BLaER1 (cell line): ENCODE data around the gene CABP1.
A peak's percentile ranks its signal among the peaks of the same experiment; 100 is the strongest.

Experiments used
- H3K27ac ChIP-seq: shearing (Covaris generic); formaldehyde crosslinking; 2 replicates; pipeline ENCODE4 v1.8.1; 2022
- H3K27me3 ChIP-seq: shearing (Covaris generic); formaldehyde crosslinking; 2 replicates; pipeline ENCODE4 v1.8.1; 2022
- H3K36me3 ChIP-seq: shearing (Covaris generic); formaldehyde crosslinking; 2 replicates; pipeline ENCODE4 v1.8.1; 2022
- H3K4me1 ChIP-seq: shearing (Covaris generic); formaldehyde crosslinking; 2 replicates; pipeline ENCODE4 v1.8.1; 2022
- H3K4me2 ChIP-seq: shearing (Covaris generic); formaldehyde crosslinking; 2 replicates; pipeline ENCODE4 v1.8.1; 2022
- H3K4me3 ChIP-seq: shearing (Covaris generic); formaldehyde crosslinking; 2 replicates; pipeline ENCODE4 v1.8.1; 2022
- H3K9ac ChIP-seq: shearing (Covaris generic); formaldehyde crosslinking; 2 replicates; pipeline ENCODE4 v1.8.1; 2022
- H3K9me3 ChIP-seq: shearing (Covaris generic); formaldehyde crosslinking; 2 replicates; pipeline ENCODE4 v1.8.1; 2022
- H4K20me1 ChIP-seq: shearing (Covaris generic); formaldehyde crosslinking; 2 replicates; pipeline ENCODE4 v1.8.1; 2022
- Cebpa-rat ChIP-seq: shearing (Covaris generic); IDR thresholded peaks from 2 replicates; pipeline ENCODE4 v1.8.1; 2022

The CABP1 gene

GRCh38 chr12:120652656-120653435 is 12.4 kb downstream of the CABP1 start:
- H4K20me1 ChIP-seq, result no peaks in the 10 kb centered on the region
- peaks cover 33% of the 10 kb centered on the region for H3K27me3 ChIP-seq
- no peak overlapping the region for H3K27ac ChIP-seq
- peak overlapping the region; percentile 48 for H3K4me2 ChIP-seq
- H3K9me3 ChIP-seq, result no peaks in the 10 kb centered on the region
- TF ChIP-seq Cebpa-rat, result no peak
- peaks cover 45% of the 10 kb centered on the region for H3K4me1 ChIP-seq
- no peak overlapping the region for H3K4me3 ChIP-seq
- no peak overlapping the region for H3K9ac ChIP-seq
- no peaks in the 10 kb centered on the region for H3K36me3 ChIP-seq

DNA sequence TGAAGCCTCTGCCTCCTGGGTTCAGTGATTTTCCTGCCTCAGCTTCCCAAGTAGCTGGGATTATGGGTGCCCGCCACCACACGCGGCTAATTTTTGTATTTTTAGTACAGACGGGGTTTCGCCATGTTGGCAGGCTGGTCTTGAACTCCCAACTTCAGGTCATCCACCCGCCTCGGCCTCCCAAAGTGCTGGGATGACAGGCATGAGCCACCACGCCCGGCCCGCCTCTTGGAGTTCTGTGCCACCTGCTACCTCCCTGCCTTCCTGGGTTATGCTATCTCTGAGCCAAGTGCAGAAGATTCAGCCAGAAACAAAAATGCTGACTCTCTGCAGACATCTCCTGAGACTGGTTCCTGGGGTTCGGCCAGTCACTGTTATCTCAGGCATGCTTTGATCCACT is 13.2 kb downstream of the CABP1 start:
- H3K36me3 ChIP-seq, result no peaks in the 10 kb centered on the region
- no peak for TF ChIP-seq Cebpa-rat
- peaks cover 33% of the 10 kb centered on the region for H3K27me3 ChIP-seq
- H4K20me1 ChIP-seq, result no peaks in the 10 kb centered on the region
- no peak overlapping the region for H3K4me3 ChIP-seq
- H3K9ac ChIP-seq, result no peak overlapping the region
- no peaks in the 10 kb centered on the region for H3K9me3 ChIP-seq
- H3K4me2 ChIP-seq, result peak overlapping the region; percentile 48
- peaks cover 37% of the 10 kb centered on the region for H3K4me1 ChIP-seq
- no peak overlapping the region for H3K27ac ChIP-seq

- Histone ChIP-seq H3K4me3 (no peak overlapping the region), H3K9ac (no peak overlapping the region), H3K4me2 (no peak overlapping the region; the same call in 1 of the 2 replicates), H3K9me3 (no peaks in the 10 kb centered on the region), H3K36me3 (no peaks in the 10 kb centered on the region), H3K4me1 (peaks cover 27% of the 10 kb centered on the region), H3K27ac (no peak overlapping the region), H3K27me3 (peaks cover 23% of the 10 kb centered on the region), H4K20me1 (no peaks in the 10 kb centered on the region)
- TF ChIP-seq Cebpa-rat, result no peak
Observed at GRCh38 chr12:120654656-120655055, 14.2 kb downstream of the CABP1 start.

DNA sequence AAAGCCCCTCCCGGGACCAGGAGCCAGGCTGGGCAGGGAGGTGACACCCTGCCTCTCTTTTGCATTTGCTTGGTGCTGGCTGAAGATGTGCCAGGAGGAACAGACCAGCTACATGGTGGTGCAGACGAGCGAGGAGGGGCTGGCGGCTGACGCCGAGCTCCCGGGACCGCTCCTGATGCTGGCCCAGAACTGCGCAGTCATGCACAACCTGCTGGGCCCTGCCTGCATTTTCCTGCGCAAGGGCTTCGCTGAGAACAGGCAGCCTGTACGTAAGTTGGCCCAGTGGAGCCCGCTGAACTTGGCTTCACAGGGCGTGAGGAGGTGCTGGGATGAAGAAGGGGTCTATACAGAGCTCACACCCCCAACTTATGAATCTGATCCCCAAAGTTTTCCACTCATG is 15.6 kb downstream of the CABP1 start:
- Histone ChIP-seq H3K4me2 (no peak overlapping the region), H3K36me3 (no peaks in the 10 kb centered on the region), H4K20me1 (no peaks in the 10 kb centered on the region), H3K27ac (no peak overlapping the region), H3K9ac (no peak overlapping the region), H3K27me3 (peaks cover 9% of the 10 kb centered on the region; the same call in 1 of the 2 replicates), H3K4me1 (peaks cover 21% of the 10 kb centered on the region), H3K9me3 (no peaks in the 10 kb centered on the region), H3K4me3 (no peak overlapping the region)
- no peak for TF ChIP-seq Cebpa-rat

DNA sequence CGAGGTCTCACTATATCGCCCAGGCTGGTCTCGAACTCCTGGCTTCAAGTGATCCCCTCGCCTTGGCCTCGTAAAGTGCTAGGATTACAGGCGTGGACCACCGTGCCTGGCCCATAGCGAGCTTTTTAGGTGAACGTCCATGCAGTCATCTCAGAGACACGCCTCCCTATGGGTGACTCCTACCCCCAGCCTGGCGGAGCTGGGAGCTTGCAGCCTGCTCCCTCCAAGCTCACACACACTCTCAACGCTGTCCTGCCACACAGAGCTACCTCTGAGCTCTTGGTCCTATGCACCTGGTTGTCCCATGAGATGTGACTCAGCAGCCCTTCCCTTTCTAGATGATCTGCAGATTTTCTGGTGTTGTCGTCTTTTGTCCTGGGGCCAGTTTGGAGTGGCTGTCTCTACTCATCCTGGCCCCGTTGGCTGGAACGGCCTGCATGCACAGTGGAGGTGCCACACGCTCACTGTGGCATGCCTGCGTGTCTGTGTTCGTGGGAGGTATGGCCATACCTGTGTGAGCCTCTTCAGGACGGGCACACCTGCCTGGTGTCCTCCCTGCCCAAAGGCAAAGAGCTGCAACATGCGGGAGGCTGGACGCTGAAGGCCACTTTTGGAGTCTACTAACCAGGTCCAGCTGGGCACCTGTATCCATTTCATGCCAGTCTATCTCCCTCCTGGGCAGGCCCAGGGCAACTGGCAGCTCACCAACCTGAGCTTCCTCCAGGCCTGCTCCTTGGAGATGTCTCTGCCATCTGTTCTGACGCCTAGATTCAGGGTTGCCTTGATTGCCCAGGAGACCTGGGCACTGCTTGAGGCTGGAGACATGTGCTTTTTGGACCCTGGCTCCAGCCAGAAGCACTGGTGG is 18.1 kb downstream of the CABP1 start:
- Histone ChIP-seq H3K27ac (no peak overlapping the region), H3K4me2 (no peak overlapping the region), H3K36me3 (no peaks in the 10 kb centered on the region), H3K27me3 (no peaks in the 10 kb centered on the region), H3K4me1 (peaks cover 19% of the 10 kb centered on the region), H3K9me3 (no peaks in the 10 kb centered on the region), H3K9ac (no peak overlapping the region), H3K4me3 (no peak overlapping the region), H4K20me1 (no peaks in the 10 kb centered on the region)
- TF ChIP-seq Cebpa-rat, result no peak

DNA sequence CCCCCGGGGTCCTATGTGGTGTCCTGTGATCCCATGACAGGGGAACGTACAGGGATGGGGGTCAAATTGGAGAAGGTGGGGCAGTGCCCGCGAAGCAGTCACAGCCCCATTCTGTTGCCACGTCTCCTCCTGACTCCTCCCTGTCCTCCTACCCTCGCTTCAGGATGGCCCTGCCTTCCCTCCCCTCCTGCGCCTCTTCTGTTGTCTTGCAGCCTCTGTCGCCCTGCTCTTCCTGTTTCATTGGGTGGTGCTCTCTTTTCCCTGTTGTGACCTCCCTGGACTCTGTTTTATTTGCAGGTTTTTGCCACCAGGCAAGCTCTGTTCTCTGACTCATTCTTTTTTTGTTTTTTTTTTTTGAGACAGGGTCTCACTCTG is 18.7 kb downstream of the CABP1 start:
- Histone ChIP-seq H3K36me3 (no peaks in the 10 kb centered on the region), H3K27me3 (no peaks in the 10 kb centered on the region), H4K20me1 (no peaks in the 10 kb centered on the region), H3K4me2 (no peak overlapping the region), H3K9ac (no peak overlapping the region), H3K4me1 (peaks cover 13% of the 10 kb centered on the region), H3K4me3 (no peak overlapping the region), H3K27ac (no peak overlapping the region), H3K9me3 (no peaks in the 10 kb centered on the region)
- TF ChIP-seq Cebpa-rat, result no peak

DNA sequence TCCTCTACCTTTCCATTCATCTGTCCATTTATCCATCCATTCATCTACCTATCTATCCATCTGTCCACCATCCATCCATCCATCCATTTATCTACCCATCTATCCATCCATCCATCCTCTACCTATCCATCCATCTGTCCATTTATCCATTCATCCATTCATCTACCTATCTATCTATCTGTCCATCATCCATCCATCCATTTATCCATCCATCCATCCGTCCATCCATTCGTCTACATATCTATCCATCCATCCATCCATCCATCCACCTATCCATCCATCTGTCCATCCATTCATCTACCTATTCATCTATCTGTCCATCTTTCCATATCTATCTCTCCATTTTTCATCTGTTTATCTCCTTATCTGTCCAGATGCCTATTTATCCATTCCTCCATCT is 21.0 kb downstream of the CABP1 start:
- Histone ChIP-seq H3K9me3 (no peaks in the 10 kb centered on the region), H3K36me3 (no peaks in the 10 kb centered on the region), H3K4me1 (peaks cover 14% of the 10 kb centered on the region; the same call in 1 of the 2 replicates), H3K27ac (no peak overlapping the region), H3K4me3 (no peak overlapping the region), H3K9ac (no peak overlapping the region), H3K4me2 (no peak overlapping the region), H4K20me1 (no peaks in the 10 kb centered on the region), H3K27me3 (no peaks in the 10 kb centered on the region)
- TF ChIP-seq Cebpa-rat, result no peak

DNA sequence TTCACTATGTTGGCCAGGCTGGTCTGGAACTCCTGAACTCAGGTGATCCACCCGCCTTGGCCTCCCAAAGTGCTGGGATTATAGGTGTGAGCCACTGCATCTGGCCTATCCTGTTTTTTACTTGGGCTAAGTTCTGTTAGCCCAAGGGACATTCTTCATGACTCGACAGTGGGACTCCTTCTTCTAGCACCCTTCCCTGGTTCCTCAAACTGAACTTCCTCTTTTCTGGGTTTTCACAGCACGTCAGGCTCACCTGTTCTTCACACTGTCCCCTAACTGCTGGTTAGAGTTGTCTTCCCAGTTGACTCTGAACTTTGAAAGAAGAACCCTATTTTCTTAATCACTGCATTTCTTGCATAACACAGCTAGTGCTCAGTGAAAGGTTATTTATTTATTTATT is 22.5 kb downstream of the CABP1 start:
- Histone ChIP-seq H3K9me3 (no peaks in the 10 kb centered on the region), H3K4me1 (peaks cover 26% of the 10 kb centered on the region), H4K20me1 (no peaks in the 10 kb centered on the region), H3K9ac (no peak overlapping the region), H3K27me3 (no peaks in the 10 kb centered on the region), H3K4me3 (no peak overlapping the region), H3K27ac (no peak overlapping the region), H3K36me3 (no peaks in the 10 kb centered on the region), H3K4me2 (no peak overlapping the region)
- no peak for TF ChIP-seq Cebpa-rat

DNA sequence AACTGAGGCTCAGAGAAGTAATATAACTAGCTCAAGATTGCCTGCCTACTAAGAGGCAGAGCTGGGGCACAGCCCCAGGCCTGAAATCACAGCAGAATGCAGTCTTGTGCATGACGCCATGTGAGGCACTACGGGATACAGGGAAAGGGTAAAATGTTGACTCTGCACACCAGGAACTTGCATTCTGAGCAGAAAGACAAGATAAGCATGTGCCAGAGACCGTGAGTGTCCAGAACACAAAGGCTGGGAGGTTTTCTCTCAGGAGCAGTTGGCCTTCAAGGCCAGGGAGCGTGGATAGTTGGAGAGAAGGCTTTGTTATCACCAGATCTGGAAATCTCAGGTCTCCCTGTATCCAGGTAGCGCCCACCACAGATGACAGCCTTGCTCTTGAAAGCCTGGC is 23.3 kb downstream of the CABP1 start:
- Histone ChIP-seq H3K27ac (no peak overlapping the region), H3K4me1 (peaks cover 34% of the 10 kb centered on the region), H3K9ac (no peak overlapping the region), H3K36me3 (no peaks in the 10 kb centered on the region), H3K4me3 (no peak overlapping the region), H3K9me3 (no peaks in the 10 kb centered on the region), H3K4me2 (no peak overlapping the region), H4K20me1 (no peaks in the 10 kb centered on the region), H3K27me3 (no peaks in the 10 kb centered on the region)
- no peak for TF ChIP-seq Cebpa-rat
